Fibroblast of lung (primary cell): ENCODE data around the gene TMEM94.

Experiments
- CTCF ChIP-seq, 2 donors: IDR thresholded peaks in 1 of 2; conservative IDR thresholded peaks in 1 of 2; 1 replicate in 1 of 2; 2 replicates in 1 of 2; pipeline ENCODE4 v1.5.1; 2011 to 2012; ENCODE audit warnings: low read length in 2 of 2, control low read depth in 1 of 2, inconsistent platforms in 1 of 2, low read depth in 1 of 2, mild to moderate bottlenecking in 1 of 2
- EZH2 ChIP-seq: IDR thresholded peaks from 2 replicates; pipeline ENCODE4 v1.5.1; 2012; ENCODE audit warnings: low read length, control low read depth, mild to moderate bottlenecking; ENCODE audit errors: missing control alignments

- TF ChIP-seq CTCF (conservative IDR thresholded peaks at IDR 0.05 in 1 of 2, IDR thresholded peaks at IDR 0.05 in 1 of 2; ENCODE audit: low read depth in 1 of 2, low read length in 2 of 2) (no peak), EZH2 (no peak)
Observed at GRCh38 chr17:75490953-75491649, 34.7 kb downstream of the TMEM94 start.
